ENCODE measurements around the gene OR6K2. TPM values are rescaled to one million over a fixed set of nuclear protein-coding genes. Genes with fewer than 3 reads are reported as not detected.
"Not testable (repeated sequence)": the region's sequence is repeated elsewhere in the genome, so short reads cannot be mapped to it uniquely, and the experiment has no call there.

OR6K2 gene
- total RNA-seq, 1 experiment from 2014 or later: not detected

DNA sequence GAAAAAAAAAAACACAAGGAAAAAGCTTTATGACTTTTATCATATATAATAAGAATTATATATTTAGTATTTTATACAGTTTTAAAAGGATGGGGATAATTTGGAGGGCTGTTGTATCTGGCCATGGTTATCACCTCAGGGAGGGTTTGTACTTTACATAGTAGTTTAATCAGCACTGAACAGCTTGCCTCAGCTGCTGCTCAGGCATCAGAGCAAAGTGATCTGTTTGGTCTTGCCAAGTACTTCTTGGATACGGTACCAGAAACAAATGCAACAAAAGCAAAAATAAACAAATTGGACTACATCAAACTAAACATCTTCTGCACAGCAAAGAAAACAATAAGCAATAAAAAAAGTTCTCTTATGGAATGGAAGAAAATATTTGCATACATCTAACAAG, 11.3 kb downstream of the OR6K2 start:
- in situ Hi-C loops (cut with HindIII; ENCODE audit: low pct_unique_long_range_greater_than_20kb, low sequenced_read_pairs): no loop called here

GRCh38 chr1:158688343-158688742, 12.1 kb downstream of the OR6K2 start:
- in situ Hi-C loops (cut with HindIII; ENCODE audit: low pct_unique_long_range_greater_than_20kb, low sequenced_read_pairs); DNase-seq (ENCODE audit: low read depth, low spot score): not testable (repeated sequence)

More for the DNA sequence above, 11.3 kb downstream of the OR6K2 start:
- no peak for DNase-seq (ENCODE audit: low read depth, low spot score)

DNA sequence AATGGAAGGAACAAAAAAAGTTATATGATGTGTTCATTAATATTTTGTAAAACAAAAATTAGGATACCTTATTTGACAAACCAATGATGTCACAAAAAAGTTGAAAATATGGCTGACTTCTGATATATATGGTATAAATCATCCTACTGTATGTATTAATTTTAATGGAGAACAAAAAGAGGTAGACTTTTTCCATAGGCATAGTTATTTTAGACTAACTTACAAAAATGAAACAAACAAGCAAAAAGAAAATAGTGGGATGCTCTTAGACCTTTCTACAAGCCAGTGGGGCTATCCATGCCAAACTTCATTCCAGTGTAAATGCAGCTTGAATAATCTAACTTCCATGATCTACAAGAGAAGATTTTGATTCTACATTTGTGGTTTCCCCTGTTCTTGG, 13.4 kb downstream of the OR6K2 start:
- no peak for DNase-seq (ENCODE audit: low read depth, low spot score)
- in situ Hi-C loops (cut with HindIII; ENCODE audit: low pct_unique_long_range_greater_than_20kb, low sequenced_read_pairs): no loop called here

- no peak for DNase-seq (ENCODE audit: low read depth, low spot score)
- in situ Hi-C loops (cut with HindIII; ENCODE audit: low pct_unique_long_range_greater_than_20kb, low sequenced_read_pairs): no loop called here
These were observed 14.1 kb downstream of the OR6K2 start, which contains the start of gene SPTA1 for GRCh38 chr1:158686111-158687009. TSS of gene SPTA1 (minus strand) at chr1:158686715. CDS start at chr1:158686517, 198 bp downstream.

- in situ Hi-C loops (cut with HindIII; ENCODE audit: low pct_unique_long_range_greater_than_20kb, low sequenced_read_pairs): no loop called here
- DNase-seq (ENCODE audit: low read depth, low spot score): no peak
These were observed 15.4 kb downstream of the OR6K2 start for GRCh38 chr1:158685085-158685484.

GRCh38 chr1:158681606-158682005, 18.8 kb downstream of the OR6K2 start:
- in situ Hi-C loops (cut with HindIII; ENCODE audit: low pct_unique_long_range_greater_than_20kb, low sequenced_read_pairs): no loop called here
- no peak for DNase-seq (ENCODE audit: low read depth, low spot score)

DNA sequence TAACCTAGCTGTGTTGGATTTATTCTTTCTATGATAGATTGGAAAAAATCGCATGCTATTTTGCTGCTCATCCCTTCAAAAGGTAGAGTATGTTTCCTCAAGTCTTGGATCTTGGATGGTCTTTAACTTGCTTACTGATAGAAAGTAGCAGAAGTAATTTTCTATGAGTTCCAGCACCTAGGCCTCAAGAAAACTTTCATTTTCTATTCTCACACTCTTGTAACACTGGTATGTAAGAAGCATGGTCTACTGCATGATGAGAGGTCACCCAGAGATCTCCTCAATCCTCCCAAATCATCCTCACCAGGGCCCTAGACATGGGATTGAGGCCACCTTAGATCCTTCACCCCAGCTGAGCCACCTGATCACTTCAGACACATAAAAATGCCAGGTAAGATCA, 21.2 kb downstream of the OR6K2 start:
- DNase-seq (ENCODE audit: low read depth, low spot score): no peak
- in situ Hi-C loops (cut with HindIII; ENCODE audit: low pct_unique_long_range_greater_than_20kb, low sequenced_read_pairs): no loop called here

DNA sequence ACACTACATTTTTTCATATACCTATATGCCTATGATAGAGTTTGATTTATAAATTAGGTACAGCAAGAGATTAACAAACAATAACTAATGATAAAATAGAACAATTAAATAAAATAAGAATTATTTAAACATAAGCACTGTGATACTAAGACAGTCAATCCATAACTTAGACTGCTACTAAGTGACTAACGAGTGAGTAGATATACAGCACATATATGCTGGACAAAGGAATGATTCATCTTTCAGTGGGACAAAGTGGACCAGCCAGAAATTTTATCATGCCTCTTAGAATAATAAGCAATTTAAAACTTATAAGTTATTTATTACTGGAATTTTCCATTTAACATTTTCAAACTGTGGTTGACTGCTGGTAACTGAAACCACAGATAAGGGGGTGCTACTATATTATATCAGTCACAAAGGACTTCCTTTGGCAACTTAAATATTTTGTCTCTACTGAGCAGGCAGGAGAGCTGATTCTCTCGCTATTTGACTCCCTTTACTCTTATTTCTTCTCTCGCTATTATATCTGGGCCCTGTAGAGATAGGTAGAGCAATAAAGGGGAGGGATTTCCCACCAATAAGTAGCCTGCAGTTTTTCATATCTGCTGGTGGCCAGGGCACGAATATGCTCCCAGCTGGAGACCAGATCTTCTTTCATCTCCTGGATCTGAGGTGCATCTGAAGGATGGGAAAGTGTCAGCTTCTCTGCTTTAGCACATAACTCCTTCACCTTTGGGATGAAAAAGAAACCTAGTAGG, 24.7 kb downstream of the OR6K2 start:
- DNase-seq (ENCODE audit: low read depth, low spot score): no peak

GRCh38 chr1:158674302-158674701, 26.1 kb downstream of the OR6K2 start:
- in situ Hi-C loops (cut with HindIII; ENCODE audit: low pct_unique_long_range_greater_than_20kb, low sequenced_read_pairs): no loop called here
- DNase-seq (ENCODE audit: low read depth, low spot score): no peak

More for the DNA sequence above, 24.7 kb downstream of the OR6K2 start:
- in situ Hi-C loops (cut with HindIII; ENCODE audit: low pct_unique_long_range_greater_than_20kb, low sequenced_read_pairs): no loop called here

DNA sequence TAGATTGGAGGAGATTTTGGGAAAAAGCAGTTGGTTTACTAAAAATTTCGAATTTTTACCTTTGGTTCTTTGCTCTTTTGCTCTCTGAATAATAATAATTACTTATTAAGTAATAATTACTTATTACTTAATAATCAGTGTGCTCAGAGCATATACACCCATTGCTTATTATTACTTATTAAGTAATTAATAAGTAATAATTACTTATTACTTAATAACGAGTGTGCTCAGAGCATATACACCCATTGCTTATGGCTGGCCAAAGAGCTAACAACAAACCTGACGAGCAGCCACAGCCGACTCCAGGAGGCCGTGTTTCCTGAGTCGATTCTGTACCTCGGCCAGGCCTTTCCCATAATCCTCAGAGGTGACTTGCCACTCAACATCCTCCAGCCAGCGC, 34.4 kb downstream of the OR6K2 start:
- no peak for DNase-seq (ENCODE audit: low read depth, low spot score)
- in situ Hi-C loops (cut with HindIII; ENCODE audit: low pct_unique_long_range_greater_than_20kb, low sequenced_read_pairs): no loop called here

DNA sequence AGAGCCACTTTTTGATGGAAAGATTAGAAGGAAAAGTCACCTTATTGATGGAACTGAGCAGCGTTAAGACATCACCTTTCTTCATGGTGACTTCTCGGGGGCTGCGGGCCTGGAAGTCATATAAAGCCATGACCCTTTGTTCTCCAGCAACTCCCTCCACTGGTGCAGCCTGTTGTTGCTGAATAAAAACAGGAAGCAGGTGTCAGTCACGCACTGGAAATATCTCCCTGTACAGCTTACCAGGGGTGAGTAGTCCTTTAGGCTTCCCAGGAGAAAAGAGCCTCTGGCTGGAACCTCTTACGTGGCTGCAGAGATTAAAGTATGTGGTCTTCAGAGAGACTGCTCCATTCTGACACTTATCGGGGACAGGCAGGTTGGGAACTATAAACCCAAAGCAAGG, 45.9 kb downstream of the OR6K2 start:
- DNase-seq (ENCODE audit: low read depth, low spot score): no peak
- in situ Hi-C loops (cut with HindIII; ENCODE audit: low pct_unique_long_range_greater_than_20kb, low sequenced_read_pairs): no loop called here

- in situ Hi-C loops (cut with HindIII; ENCODE audit: low pct_unique_long_range_greater_than_20kb, low sequenced_read_pairs): no loop called here
- no peak for DNase-seq (ENCODE audit: low read depth, low spot score)
These were observed 46.4 kb downstream of the OR6K2 start for GRCh38 chr1:158654086-158654485.

GRCh38 chr1:158652721-158653334, 47.6 kb downstream of the OR6K2 start:
- peak; percentile 6 for DNase-seq (ENCODE audit: low read depth, low spot score)
- in situ Hi-C loops (cut with HindIII; ENCODE audit: low pct_unique_long_range_greater_than_20kb, low sequenced_read_pairs): no loop called here

Other genes starting within 250 kb of the OR6K2 start
- not detected in 2 replicates for gene OR10K1, start 238.8 kb downstream of the OR6K2 start, total RNA-seq (2014; rRNA removed; shearing (Covaris generic))
- not detected in 2 replicates for gene OR10R2, start 228.4 kb downstream of the OR6K2 start, total RNA-seq (2014; rRNA removed; shearing (Covaris generic))
- not detected in 2 replicates for gene OR6Y1, start 146.2 kb downstream of the OR6K2 start, total RNA-seq (2014; rRNA removed; shearing (Covaris generic))
- not detected in 2 replicates for gene OR6P1, start 130.1 kb downstream of the OR6K2 start, total RNA-seq (2014; rRNA removed; shearing (Covaris generic))
- gene OR10X1, start 120.8 kb downstream of the OR6K2 start, total RNA-seq (2014; rRNA removed; shearing (Covaris generic)): not detected in 2 replicates
- gene OR10Z1, start 95.4 kb downstream of the OR6K2 start, total RNA-seq (2014; rRNA removed; shearing (Covaris generic)): not detected in 2 replicates
- gene SPTA1, start 13.9 kb downstream of the OR6K2 start, total RNA-seq (2014; rRNA removed; shearing (Covaris generic)): 0.03 TPM in 1 of 2 replicates, not detected in the other
- not detected in 2 replicates for gene OR6K3, start 20.1 kb upstream of the OR6K2 start, total RNA-seq (2014; rRNA removed; shearing (Covaris generic))
- not detected in 2 replicates for gene OR6K6, start 54.1 kb upstream of the OR6K2 start, total RNA-seq (2014; rRNA removed; shearing (Covaris generic))
- gene OR6N1, start 71.5 kb upstream of the OR6K2 start, total RNA-seq (2014; rRNA removed; shearing (Covaris generic)): not detected in 2 replicates
- not detected in 2 replicates for gene OR6N2, start 80.6 kb upstream of the OR6K2 start, total RNA-seq (2014; rRNA removed; shearing (Covaris generic))
- not detected in 2 replicates for gene MNDA, start 130.7 kb upstream of the OR6K2 start, total RNA-seq (2014; rRNA removed; shearing (Covaris generic))
- gene PYHIN1, start 230.9 kb upstream of the OR6K2 start, total RNA-seq (2014; rRNA removed; shearing (Covaris generic)): not detected in 2 replicates